OCI-LY1 (cell line): Measurements from ENCODE around the gene ELMO1.

Experiments
- H2AFZ ChIP-seq: fragments of 200-600 bp; sonication (generic), shearing (Covaris generic); 2 replicates; pipeline ENCODE4 v1.6.0; 2014; ENCODE audit warnings: antibody characterized with exemption, mild to moderate bottlenecking, low read length
- H3F3A ChIP-seq: fragments of 200-600 bp; sonication (generic), shearing (Covaris generic); 2 replicates; pipeline ENCODE4 v1.6.0; 2014; ENCODE audit warnings: mild to moderate bottlenecking, antibody characterized with exemption, low read length, moderate library complexity; ENCODE audit not compliant: insufficient read depth
- H3K27ac ChIP-seq: fragments of 200-600 bp; sonication (generic); 2 replicates; pipeline ENCODE4 v1.5.1; 2014; ENCODE audit warnings: low read length, mixed run types, mild to moderate bottlenecking, low read depth; ENCODE audit not compliant: poor library complexity, severe bottlenecking
- H3K27me3 ChIP-seq: fragments of 200-600 bp; sonication (generic); 2 replicates; pipeline ENCODE4 v1.6.0; 2014; ENCODE audit warnings: antibody characterized with exemption, mild to moderate bottlenecking, low read length, moderate library complexity; ENCODE audit not compliant: insufficient read depth
- H3K36me3 ChIP-seq: fragments of 200-600 bp; sonication (generic); 2 replicates; pipeline ENCODE4 v1.6.1; 2014; ENCODE audit warnings: mild to moderate bottlenecking, antibody characterized with exemption, low read length, moderate library complexity, mixed read lengths; ENCODE audit not compliant: insufficient read depth
- H3K4me1 ChIP-seq: fragments of 200-600 bp; sonication (generic); 2 replicates; pipeline ENCODE4 v1.5.1; 2014; ENCODE audit warnings: mild to moderate bottlenecking, low read length, moderate library complexity; ENCODE audit not compliant: insufficient read depth, severe bottlenecking
- H3K4me2 ChIP-seq: fragments of 200-600 bp; sonication (generic), shearing (Covaris generic); 2 replicates; pipeline ENCODE4 v1.6.1; 2014; ENCODE audit warnings: low read length
- H3K4me3 ChIP-seq: fragments of 200-600 bp; sonication (generic); 2 replicates; pipeline ENCODE4 v1.5.1; 2014; ENCODE audit warnings: low read length, low read depth, mild to moderate bottlenecking, mixed read lengths; ENCODE audit not compliant: poor library complexity, severe bottlenecking
- H3K79me2 ChIP-seq: fragments of 200-600 bp; shearing (Covaris generic); 2 replicates; pipeline ENCODE4 v1.6.1; 2016; ENCODE audit warnings: mixed run types, low read length, mixed read lengths; ENCODE audit not compliant: insufficient read depth
- H3K9ac ChIP-seq: fragments of 200-600 bp; sonication (generic), shearing (Covaris generic); 2 replicates; pipeline ENCODE4 v1.6.1; 2014; ENCODE audit warnings: mild to moderate bottlenecking, low read length, mixed read lengths
- H3K9me2 ChIP-seq: fragments of 200-600 bp; sonication (generic), shearing (Covaris generic); 2 replicates; pipeline ENCODE4 v1.6.1; 2014; ENCODE audit warnings: low read depth, mild to moderate bottlenecking, low read length, mixed read lengths
- H3K9me3 ChIP-seq: fragments of 200-600 bp; shearing (Covaris generic); 2 replicates; pipeline ENCODE4 v1.6.1; 2014; ENCODE audit warnings: low read length, mixed read lengths
- H4K20me1 ChIP-seq: fragments of 200-600 bp; sonication (generic), shearing (Covaris generic); 2 replicates; pipeline ENCODE4 v1.6.0; 2016; ENCODE audit warnings: mild to moderate bottlenecking, low read length; ENCODE audit not compliant: insufficient read depth
- EZH2 ChIP-seq: fragments of 200-600 bp; sonication (generic), shearing (Covaris generic); IDR thresholded peaks from 2 replicates; pipeline ENCODE4 v1.8.0; 2017; ENCODE audit warnings: borderline replicate concordance, mixed run types, mild to moderate bottlenecking, antibody characterized with exemption, low read length, moderate library complexity, mixed read lengths
- TF ChIP-seq, protein P1 (sequence below): fragments of 200-600 bp; sonication (generic), shearing (Covaris generic); IDR thresholded peaks from 2 replicates; pipeline ENCODE4 v1.5.1; 2017; ENCODE audit warnings: mild to moderate bottlenecking, antibody characterized with exemption, low read length, moderate library complexity, mixed read lengths

ELMO1 gene

DNA sequence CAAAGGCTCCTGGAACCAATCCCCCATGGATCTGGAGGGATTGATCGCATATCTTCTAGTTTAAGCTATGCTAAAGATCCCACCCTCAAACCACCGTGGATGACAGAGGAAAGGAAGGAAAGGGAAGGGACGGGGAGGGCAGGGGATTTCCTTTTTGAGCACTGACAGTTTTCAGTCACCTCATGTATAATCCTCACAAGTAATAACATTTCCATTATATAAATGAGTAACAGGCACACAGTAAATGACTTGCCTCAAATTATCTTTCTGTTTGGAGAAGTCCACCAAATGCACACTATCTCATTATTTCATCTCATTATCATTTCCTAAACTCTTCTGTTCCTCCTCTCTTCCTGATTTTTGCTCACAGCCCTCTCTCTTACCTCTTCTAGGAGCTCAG is 597.3 kb downstream of the ELMO1 start:
- no peaks in the 10 kb centered on the region for H4K20me1 ChIP-seq
- peaks cover 12% of the 10 kb centered on the region for H3K9me3 ChIP-seq
- no peak overlapping the region for H3K4me3 ChIP-seq
- no peak overlapping the region for H3K4me2 ChIP-seq
- TF ChIP-seq, protein P1, sequence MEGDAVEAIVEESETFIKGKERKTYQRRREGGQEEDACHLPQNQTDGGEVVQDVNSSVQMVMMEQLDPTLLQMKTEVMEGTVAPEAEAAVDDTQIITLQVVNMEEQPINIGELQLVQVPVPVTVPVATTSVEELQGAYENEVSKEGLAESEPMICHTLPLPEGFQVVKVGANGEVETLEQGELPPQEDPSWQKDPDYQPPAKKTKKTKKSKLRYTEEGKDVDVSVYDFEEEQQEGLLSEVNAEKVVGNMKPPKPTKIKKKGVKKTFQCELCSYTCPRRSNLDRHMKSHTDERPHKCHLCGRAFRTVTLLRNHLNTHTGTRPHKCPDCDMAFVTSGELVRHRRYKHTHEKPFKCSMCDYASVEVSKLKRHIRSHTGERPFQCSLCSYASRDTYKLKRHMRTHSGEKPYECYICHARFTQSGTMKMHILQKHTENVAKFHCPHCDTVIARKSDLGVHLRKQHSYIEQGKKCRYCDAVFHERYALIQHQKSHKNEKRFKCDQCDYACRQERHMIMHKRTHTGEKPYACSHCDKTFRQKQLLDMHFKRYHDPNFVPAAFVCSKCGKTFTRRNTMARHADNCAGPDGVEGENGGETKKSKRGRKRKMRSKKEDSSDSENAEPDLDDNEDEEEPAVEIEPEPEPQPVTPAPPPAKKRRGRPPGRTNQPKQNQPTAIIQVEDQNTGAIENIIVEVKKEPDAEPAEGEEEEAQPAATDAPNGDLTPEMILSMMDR, result no peak
- TF ChIP-seq EZH2, result no peak
- no peaks in the 10 kb centered on the region for H3K79me2 ChIP-seq
- H3K36me3 ChIP-seq, result peaks cover 37% of the 10 kb centered on the region
- no peaks in the 10 kb centered on the region for H3K9me2 ChIP-seq
- H3F3A ChIP-seq, result no peaks in the 10 kb centered on the region
- no peak overlapping the region for H2AFZ ChIP-seq
- no peaks in the 10 kb centered on the region for H3K27me3 ChIP-seq
- no peaks in the 10 kb centered on the region for H3K4me1 ChIP-seq
- H3K27ac ChIP-seq, result no peak overlapping the region
- no peak overlapping the region for H3K9ac ChIP-seq

DNA sequence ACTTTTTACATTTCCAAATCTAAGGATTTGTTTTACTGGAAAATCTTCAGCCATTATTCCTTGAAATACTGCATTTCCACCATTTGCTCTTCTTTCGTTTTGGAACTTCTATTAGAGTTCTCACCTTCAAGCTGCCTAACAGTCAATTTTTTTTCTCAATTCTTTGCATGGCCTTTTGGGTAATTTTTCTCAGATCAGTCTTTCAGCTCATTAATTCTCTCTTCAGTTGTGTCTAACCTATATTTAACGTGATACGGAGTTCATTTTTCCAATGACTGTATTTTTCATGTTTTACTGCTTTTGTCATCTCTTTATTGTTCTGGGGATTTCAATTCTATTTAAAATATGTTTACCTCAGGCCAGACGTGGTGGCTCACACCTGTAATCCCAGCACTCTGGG is 600.7 kb downstream of the ELMO1 start:
- Histone ChIP-seq H2AFZ (no peak overlapping the region), H3K27ac (no peak overlapping the region), H3K9me2 (no peaks in the 10 kb centered on the region), H3K4me1 (no peaks in the 10 kb centered on the region), H3K27me3 (no peaks in the 10 kb centered on the region), H3K9me3 (peaks cover 12% of the 10 kb centered on the region), H3K4me2 (no peak overlapping the region), H4K20me1 (no peaks in the 10 kb centered on the region), H3K9ac (no peak overlapping the region), H3F3A (no peaks in the 10 kb centered on the region), H3K36me3 (peaks cover 3% of the 10 kb centered on the region; the same call in 1 of the 2 replicates), H3K4me3 (no peak overlapping the region), H3K79me2 (no peaks in the 10 kb centered on the region)
- no peak for TF ChIP-seq EZH2
- TF ChIP-seq, protein P1, result no peak

DNA sequence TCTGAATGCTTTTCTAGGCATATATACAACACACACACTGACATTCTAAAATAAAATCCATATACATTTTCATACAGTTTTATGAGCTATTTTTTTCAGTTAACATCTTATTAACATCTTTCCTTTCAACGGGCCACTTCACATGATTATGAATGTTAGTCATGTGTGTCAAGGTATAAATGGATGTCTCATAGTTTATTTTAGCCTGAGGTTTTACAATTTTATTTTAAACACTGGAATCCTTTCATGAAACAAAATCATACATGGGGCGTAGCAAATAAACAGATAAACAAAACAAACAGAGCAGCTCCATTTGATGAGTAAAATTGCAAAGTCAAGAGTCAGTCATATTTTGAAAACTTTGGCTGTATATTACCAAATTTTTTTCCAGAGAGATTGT is 604.3 kb downstream of the ELMO1 start:
- TF ChIP-seq, protein P1, result no peak
- no peak for TF ChIP-seq EZH2
- Histone ChIP-seq H3K27ac (no peak overlapping the region), H3K36me3 (no peaks in the 10 kb centered on the region), H3K79me2 (no peaks in the 10 kb centered on the region), H3K4me2 (no peak overlapping the region), H3K4me3 (no peak overlapping the region), H3K9ac (no peak overlapping the region), H3F3A (no peaks in the 10 kb centered on the region), H3K4me1 (no peaks in the 10 kb centered on the region), H2AFZ (no peak overlapping the region), H3K9me3 (peaks cover 12% of the 10 kb centered on the region), H3K9me2 (no peaks in the 10 kb centered on the region), H4K20me1 (no peaks in the 10 kb centered on the region), H3K27me3 (no peaks in the 10 kb centered on the region)
